Trophoblast cell (in vitro differentiated cells and primary cell): ENCODE measurements around the gene DYNLT3.
A peak's percentile ranks its signal among the peaks of the same experiment; 100 is the strongest.

Experiments
- DNase-seq, 2 donors: peaks; one replicate each; pipeline ENCODE4 v3.0.0-alpha.2; 2016
- H2AFZ ChIP-seq: 2 replicates; pipeline ENCODE4 v1.6.1; 2013; ENCODE audit warnings: low read length, moderate library complexity, mild to moderate bottlenecking; ENCODE audit not compliant: insufficient read depth, poor library complexity
- H2AK5ac ChIP-seq: 2 replicates; pipeline ENCODE4 v1.6.1; 2013; ENCODE audit warnings: mild to moderate bottlenecking, low read length
- H2BK120ac ChIP-seq: 2 replicates; pipeline ENCODE4 v1.6.1; 2013; ENCODE audit warnings: low read length, mild to moderate bottlenecking, moderate library complexity; ENCODE audit not compliant: insufficient read depth, poor library complexity
- H2BK12ac ChIP-seq: 2 replicates; pipeline ENCODE4 v1.6.1; 2013; ENCODE audit warnings: mild to moderate bottlenecking, low read length, moderate library complexity
- H2BK5ac ChIP-seq: 2 replicates; pipeline ENCODE4 v1.6.1; 2013; ENCODE audit warnings: low read length, low read depth, moderate library complexity, mild to moderate bottlenecking; ENCODE audit not compliant: poor library complexity
- H3K14ac ChIP-seq: 2 replicates; pipeline ENCODE4 v1.6.1; 2013; ENCODE audit warnings: mild to moderate bottlenecking, low read length
- H3K18ac ChIP-seq: 2 replicates; pipeline ENCODE4 v1.6.1; 2013; ENCODE audit warnings: mild to moderate bottlenecking, low read length
- H3K23ac ChIP-seq: 2 replicates; pipeline ENCODE4 v1.6.1; 2013; ENCODE audit warnings: low read length
- H3K27ac ChIP-seq: 2 replicates; pipeline ENCODE4 v1.5.1; 2013; ENCODE audit warnings: low read depth, mild to moderate bottlenecking, inconsistent platforms, low read length, moderate library complexity
- H3K27me3 ChIP-seq: 2 replicates; pipeline ENCODE4 v1.6.1; 2013; ENCODE audit warnings: inconsistent platforms, mild to moderate bottlenecking, low read length, moderate library complexity; ENCODE audit not compliant: insufficient read depth
- H3K36me3 ChIP-seq, 2 experiments: 1 replicate in 1 of 2; 2 replicates in 1 of 2; pipeline ENCODE4 v1.6.1; 2013; ENCODE audit warnings: low read length in 2 of 2, mild to moderate bottlenecking in 2 of 2, moderate library complexity in 1 of 2; ENCODE audit not compliant: insufficient read depth in 2 of 2, control insufficient read depth in 1 of 2
- H3K4ac ChIP-seq: 2 replicates; pipeline ENCODE4 v1.6.1; 2013; ENCODE audit warnings: low read depth, mild to moderate bottlenecking, low read length, moderate library complexity
- H3K4me1 ChIP-seq, 2 experiments: 1 replicate in 1 of 2; 2 replicates in 1 of 2; pipeline ENCODE4 v1.6.1; 2013; ENCODE audit warnings: low read length in 2 of 2, mild to moderate bottlenecking in 2 of 2, moderate library complexity in 1 of 2; ENCODE audit not compliant: insufficient read depth in 2 of 2, control insufficient read depth in 1 of 2
- H3K4me2 ChIP-seq: 2 replicates; pipeline ENCODE4 v1.6.1; 2013; ENCODE audit warnings: inconsistent platforms, mild to moderate bottlenecking, low read length, moderate library complexity
- H3K4me3 ChIP-seq: 2 replicates; pipeline ENCODE4 v1.5.1; 2013; ENCODE audit warnings: mild to moderate bottlenecking, low read depth, low read length, inconsistent platforms
- H3K79me1 ChIP-seq: one replicate; pipeline ENCODE4 v1.6.1; 2013; ENCODE audit warnings: low read length
- H3K79me2 ChIP-seq: 2 replicates; pipeline ENCODE4 v1.6.1; 2013; ENCODE audit warnings: low read length, mild to moderate bottlenecking; ENCODE audit not compliant: control insufficient read depth, insufficient read depth, poor library complexity
- H3K9ac ChIP-seq: 2 replicates; pipeline ENCODE4 v1.6.1; 2013; ENCODE audit warnings: mild to moderate bottlenecking, low read length
- H3K9me3 ChIP-seq: 2 replicates; pipeline ENCODE4 v1.6.1; 2013; ENCODE audit warnings: low read depth, mild to moderate bottlenecking, control low read depth, inconsistent platforms, low read length; ENCODE audit not compliant: insufficient read depth
- H4K12ac ChIP-seq: 2 replicates; pipeline ENCODE4 v1.6.1; 2013; ENCODE audit warnings: low read depth, mild to moderate bottlenecking, low read length, moderate library complexity
- H4K8ac ChIP-seq: 2 replicates; pipeline ENCODE4 v1.6.1; 2013; ENCODE audit warnings: low read depth, mild to moderate bottlenecking, low read length, moderate library complexity
- H4K91ac ChIP-seq: one replicate; pipeline ENCODE4 v1.6.1; 2013; ENCODE audit warnings: low read depth, mild to moderate bottlenecking, low read length, moderate library complexity
- WGBS: extraction: QIAGEN DNeasy Blood & Tissue Kit; methylation state at CpG from one replicate; pipeline ENCODE4 v1.1.7; 2013; ENCODE audit warnings: missing lambda C conversion rate; ENCODE audit not compliant: insufficient read length, insufficient coverage; ENCODE audit errors: extremely low coverage; 5-methylcytosine and 5-hydroxymethylcytosine counted together

The DYNLT3 gene

GRCh38 chrX:37860721-37861120, 13.3 kb upstream of the DYNLT3 start:
- Histone ChIP-seq H2AFZ (no peak overlapping the region), H3K9ac (no peak overlapping the region), H3K4me3 (no peak overlapping the region), H3K23ac (no peak overlapping the region), H4K8ac (no peak overlapping the region), H4K12ac (no peak overlapping the region), H3K9me3 (no peaks in the 10 kb centered on the region), H3K79me1 (peaks cover 2% of the 10 kb centered on the region), H2BK120ac (no peak overlapping the region), H3K4me1 (peaks cover 2% of the 10 kb centered on the region in 2 experiments), H4K91ac (no peak overlapping the region), H3K14ac (no peak overlapping the region), H3K36me3 (no peaks in the 10 kb centered on the region), H2BK12ac (no peak overlapping the region), H2AK5ac (no peak overlapping the region), H3K4ac (no peak overlapping the region), H3K27ac (no peak overlapping the region), H3K4me2 (no peak overlapping the region), H3K79me2 (no peaks in the 10 kb centered on the region), H3K18ac (no peak overlapping the region), H3K27me3 (no peaks in the 10 kb centered on the region), H2BK5ac (no peak overlapping the region)
- no CpG with 5 or more reads among the region's 6 CpGs for WGBS
- no peak for DNase-seq

GRCh38 chrX:37854748-37855147, 7.4 kb upstream of the DYNLT3 start:
- Histone ChIP-seq H3K79me1 (no peaks in the 10 kb centered on the region), H3K27me3 (no peaks in the 10 kb centered on the region), H2BK5ac (no peak overlapping the region), H2BK120ac (no peak overlapping the region), H3K18ac (no peak overlapping the region), H3K4ac (no peak overlapping the region), H3K9me3 (no peaks in the 10 kb centered on the region), H3K14ac (no peak overlapping the region), H3K36me3 (no peaks in the 10 kb centered on the region), H2AFZ (no peak overlapping the region), H2BK12ac (no peak overlapping the region), H3K9ac (no peak overlapping the region), H3K27ac (no peak overlapping the region), H3K4me1 (no peaks in the 10 kb centered on the region), H4K12ac (no peak overlapping the region), H3K4me3 (no peak overlapping the region), H4K91ac (no peak overlapping the region), H3K23ac (no peak overlapping the region), H3K4me2 (no peak overlapping the region), H2AK5ac (no peak overlapping the region), H3K79me2 (no peaks in the 10 kb centered on the region), H4K8ac (no peak overlapping the region)
- no peak for DNase-seq
- WGBS, result no CpG with 5 or more reads among the region's 2 CpGs

GRCh38 chrX:37854148-37854547, 6.8 kb upstream of the DYNLT3 start:
- no peak overlapping the region for H3K23ac ChIP-seq
- no peaks in the 10 kb centered on the region for H3K9me3 ChIP-seq
- WGBS, result no CpG with 5 or more reads among the region's 3 CpGs

GRCh38 chrX:37847733-37848197, 394 bp upstream of the DYNLT3 start:
- H3K4me1 ChIP-seq, result peaks cover 0 to 2% of the 10 kb centered on the region in 2 experiments
- H2BK120ac ChIP-seq, result peak overlapping the region; percentile 68
- peaks cover 9% of the 10 kb centered on the region for H3K79me1 ChIP-seq
- peak overlapping the region; percentile 84 for H3K4me2 ChIP-seq
- H3K27me3 ChIP-seq, result no peaks in the 10 kb centered on the region
- H3K4ac ChIP-seq, result no peak overlapping the region
- no CpG with 5 or more reads among the region's 5 CpGs for WGBS
- H3K23ac ChIP-seq, result no peak overlapping the region
- H4K12ac ChIP-seq, result peak overlapping the region; percentile 16
- peak overlapping the region; percentile 40 for H3K27ac ChIP-seq
- H2BK5ac ChIP-seq, result no peak overlapping the region
- no peak for DNase-seq
- H3K79me2 ChIP-seq, result no peaks in the 10 kb centered on the region
- H4K91ac ChIP-seq, result peak overlapping the region; percentile 96
- H3K4me3 ChIP-seq, result peak overlapping the region; percentile 79
- no peaks in the 10 kb centered on the region for H3K36me3 ChIP-seq
- peak overlapping the region; percentile 66 for H4K8ac ChIP-seq
- no peak overlapping the region for H3K9ac ChIP-seq
- peak overlapping the region; percentile 61 for H3K18ac ChIP-seq
- no peak overlapping the region for H2BK12ac ChIP-seq
- H3K14ac ChIP-seq, result no peak overlapping the region
- H2AFZ ChIP-seq, result peak overlapping the region; percentile 50
- H3K9me3 ChIP-seq, result no peaks in the 10 kb centered on the region
- H2AK5ac ChIP-seq, result no peak overlapping the region

More at GRCh38 chrX:37854148-37854547, 6.8 kb upstream of the DYNLT3 start:
- H3K4ac ChIP-seq, result no peak overlapping the region
- no peak overlapping the region for H3K9ac ChIP-seq
- H4K12ac ChIP-seq, result no peak overlapping the region
- no peak overlapping the region for H4K8ac ChIP-seq
- no peak overlapping the region for H3K14ac ChIP-seq
- no peak overlapping the region for H3K4me3 ChIP-seq
- H2AFZ ChIP-seq, result no peak overlapping the region
- DNase-seq, result no peak
- H2AK5ac ChIP-seq, result no peak overlapping the region
- no peaks in the 10 kb centered on the region for H3K79me2 ChIP-seq
- no peaks in the 10 kb centered on the region for H3K36me3 ChIP-seq
- H3K4me2 ChIP-seq, result no peak overlapping the region
- no peak overlapping the region for H2BK120ac ChIP-seq
- H4K91ac ChIP-seq, result no peak overlapping the region
- H3K79me1 ChIP-seq, result no peaks in the 10 kb centered on the region
- H3K27me3 ChIP-seq, result no peaks in the 10 kb centered on the region
- no peaks in the 10 kb centered on the region for H3K4me1 ChIP-seq
- no peak overlapping the region for H2BK5ac ChIP-seq
- H2BK12ac ChIP-seq, result no peak overlapping the region
- H3K27ac ChIP-seq, result no peak overlapping the region
- no peak overlapping the region for H3K18ac ChIP-seq
